Mucosa of gallbladder (tissue), 1 donor: ENCODE data around the gene NECAB3. TPM values are rescaled to one million over a fixed set of nuclear protein-coding genes. Genes with fewer than 3 reads are reported as not detected.

Source experiments
- DNase-seq: peaks from one replicate; pipeline ENCODE4 v3.0.0-alpha.2; 2020; ENCODE audit warnings: low spot score
- total RNA-seq: library from RNA; stranded (reverse); gene quantifications from one replicate; pipeline ENCODE4 v1.2.1, GENCODE V29; 2021
- donor health status: DM: no; HTN: no; CAD: no.

The NECAB3 gene
- total RNA-seq, 1 donor from 2014 or later: 37.3 TPM

- no peak for DNase-seq
These were observed 52.4 kb downstream of the NECAB3 start for GRCh38 chr20:33621717-33622400.

GRCh38 chr20:33612001-33612400, 62.2 kb downstream of the NECAB3 start:
- no peak for DNase-seq

DNA sequence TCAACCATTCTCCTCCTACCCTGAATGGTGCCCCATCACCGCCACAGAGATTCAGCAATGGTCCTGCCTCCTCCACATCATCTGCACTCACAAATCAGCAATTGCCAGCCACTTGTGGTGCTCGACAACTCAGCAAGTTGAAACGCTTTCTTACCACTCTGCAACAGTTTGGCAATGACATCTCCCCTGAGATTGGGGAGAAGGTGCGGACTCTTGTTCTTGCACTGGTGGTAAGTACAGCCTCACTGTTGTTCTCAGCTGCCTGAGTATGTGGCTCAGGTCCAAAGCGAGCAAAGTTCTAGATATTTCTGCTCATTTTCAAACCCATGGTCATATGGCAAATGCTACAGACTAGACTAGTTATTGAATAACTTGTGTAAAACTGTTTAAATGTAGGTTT, 63.1 kb downstream of the NECAB3 start:
- no peak for DNase-seq

GRCh38 chr20:33609504-33609903, 64.7 kb downstream of the NECAB3 start:
- DNase-seq: no peak

Other genes starting within 250 kb of the NECAB3 start
- gene SNTA1, start 230.7 kb downstream of the NECAB3 start, total RNA-seq: 13.0 TPM
- 21.2 TPM for gene CBFA2T2, start 184.3 kb downstream of the NECAB3 start, total RNA-seq
- gene C20orf144, start 12.1 kb downstream of the NECAB3 start, total RNA-seq: 0.09 TPM
- gene ACTL10, start 7.5 kb downstream of the NECAB3 start, total RNA-seq: 4.8 TPM
- 2.3 TPM for gene E2F1, start 12.0 kb upstream of the NECAB3 start, total RNA-seq
- 17.9 TPM for gene PXMP4, start 45.9 kb upstream of the NECAB3 start, total RNA-seq
- 5.8 TPM for gene ZNF341, start 57.6 kb upstream of the NECAB3 start, total RNA-seq
- gene CHMP4B, start 136.9 kb upstream of the NECAB3 start, total RNA-seq: 117 TPM